ENCODE results near the gene P2RY13. TPM values are rescaled to one million over a fixed set of nuclear protein-coding genes. Genes with fewer than 3 reads are reported as not detected.

P2RY13 gene
- total RNA-seq, 1 experiment from 2014 or later, result not detected

GRCh38 chr3:151372063-151372820 is 42.9 kb upstream of the P2RY13 start:
- Mint-ChIP-seq H3K36me3 (peaks cover 3% of the 10 kb centered on the region; the same call in 1 of the 2 replicates), H3K27me3 (ENCODE audit: low read depth) (no peaks in the 10 kb centered on the region), H3K4me3 (no peak overlapping the region), H3K4me1 (peaks cover under 1% of the 10 kb centered on the region; the same call in 1 of the 2 replicates), H3K27ac (no peak overlapping the region), H3K9me3 (no peaks in the 10 kb centered on the region)
- no peak for ATAC-seq
- DNase-seq (ENCODE audit: low spot score), result no peak
- CTCF ChIA-PET, result no interaction called here
- TF ChIP-seq MXD4 (CRISPR knock-in tag; IDR thresholded peaks at IDR 0.05; ENCODE audit: borderline replicate concordance), result no peak
- TF ChIP-seq TEAD1 (CRISPR knock-in tag; IDR thresholded peaks at IDR 0.05), result no peak
- TF ChIP-seq, protein P1, sequence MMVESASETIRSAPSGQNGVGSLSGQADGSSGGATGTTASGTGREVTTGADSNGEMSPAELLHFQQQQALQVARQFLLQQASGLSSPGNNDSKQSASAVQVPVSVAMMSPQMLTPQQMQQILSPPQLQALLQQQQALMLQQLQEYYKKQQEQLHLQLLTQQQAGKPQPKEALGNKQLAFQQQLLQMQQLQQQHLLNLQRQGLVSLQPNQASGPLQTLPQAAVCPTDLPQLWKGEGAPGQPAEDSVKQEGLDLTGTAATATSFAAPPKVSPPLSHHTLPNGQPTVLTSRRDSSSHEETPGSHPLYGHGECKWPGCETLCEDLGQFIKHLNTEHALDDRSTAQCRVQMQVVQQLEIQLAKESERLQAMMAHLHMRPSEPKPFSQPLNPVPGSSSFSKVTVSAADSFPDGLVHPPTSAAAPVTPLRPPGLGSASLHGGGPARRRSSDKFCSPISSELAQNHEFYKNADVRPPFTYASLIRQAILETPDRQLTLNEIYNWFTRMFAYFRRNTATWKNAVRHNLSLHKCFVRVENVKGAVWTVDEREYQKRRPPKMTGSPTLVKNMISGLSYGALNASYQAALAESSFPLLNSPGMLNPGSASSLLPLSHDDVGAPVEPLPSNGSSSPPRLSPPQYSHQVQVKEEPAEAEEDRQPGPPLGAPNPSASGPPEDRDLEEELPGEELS (CRISPR knock-in tag; IDR thresholded peaks at IDR 0.05), result no peak
- no peak for TF ChIP-seq ZMAT4 (CRISPR knock-in tag; IDR thresholded peaks at IDR 0.05)
- TF ChIP-seq OVOL2 (CRISPR knock-in tag; IDR thresholded peaks at IDR 0.05; ENCODE audit: borderline replicate concordance), result no peak
- TF ChIP-seq, protein P2, sequence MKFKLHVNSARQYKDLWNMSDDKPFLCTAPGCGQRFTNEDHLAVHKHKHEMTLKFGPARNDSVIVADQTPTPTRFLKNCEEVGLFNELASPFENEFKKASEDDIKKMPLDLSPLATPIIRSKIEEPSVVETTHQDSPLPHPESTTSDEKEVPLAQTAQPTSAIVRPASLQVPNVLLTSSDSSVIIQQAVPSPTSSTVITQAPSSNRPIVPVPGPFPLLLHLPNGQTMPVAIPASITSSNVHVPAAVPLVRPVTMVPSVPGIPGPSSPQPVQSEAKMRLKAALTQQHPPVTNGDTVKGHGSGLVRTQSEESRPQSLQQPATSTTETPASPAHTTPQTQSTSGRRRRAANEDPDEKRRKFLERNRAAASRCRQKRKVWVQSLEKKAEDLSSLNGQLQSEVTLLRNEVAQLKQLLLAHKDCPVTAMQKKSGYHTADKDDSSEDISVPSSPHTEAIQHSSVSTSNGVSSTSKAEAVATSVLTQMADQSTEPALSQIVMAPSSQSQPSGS (CRISPR knock-in tag; IDR thresholded peaks at IDR 0.05; ENCODE audit: borderline replicate concordance, low read depth), result no peak
- POLR2A ChIA-PET, result no interaction called here

- Mint-ChIP-seq H3K27me3 (ENCODE audit: low read depth) (no peaks in the 10 kb centered on the region), H3K27ac (no peak overlapping the region), H3K36me3 (peaks cover 3% of the 10 kb centered on the region; the same call in 1 of the 2 replicates), H3K4me1 (peaks cover 4% of the 10 kb centered on the region), H3K4me3 (no peak overlapping the region), H3K9me3 (no peaks in the 10 kb centered on the region)
- ChIA-PET POLR2A (no interaction called here), CTCF (no interaction called here)
- ATAC-seq (no peak), DNase-seq (ENCODE audit: low spot score) (no peak)
- TF ChIP-seq TP53 (CRISPR knock-in tag; IDR thresholded peaks at IDR 0.05) (no peak), ZBTB21 (CRISPR knock-in tag; IDR thresholded peaks at IDR 0.05; ENCODE audit: borderline replicate concordance) (no peak)
Observed at GRCh38 chr3:151371526-151371925, 42.2 kb upstream of the P2RY13 start.

DNA sequence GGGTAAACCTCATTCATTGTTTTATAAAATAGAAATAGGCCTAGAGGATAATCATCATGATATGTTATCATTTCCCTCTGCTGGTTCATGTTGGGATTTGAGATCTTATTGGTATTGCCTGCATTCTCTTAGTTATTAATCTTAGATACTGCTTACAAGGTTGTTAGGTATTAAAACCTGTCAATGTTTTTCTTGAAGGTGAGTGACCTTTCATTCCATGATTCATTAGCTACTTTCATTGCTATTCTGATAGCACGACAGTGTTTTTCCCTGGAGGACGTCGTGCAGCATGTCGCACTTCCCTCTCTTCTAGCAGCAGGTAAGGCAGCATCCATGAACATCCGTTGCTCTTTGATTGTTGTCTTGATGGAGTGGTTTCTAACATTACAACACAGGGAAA is 38.1 kb upstream of the P2RY13 start:
- Mint-ChIP-seq H3K4me1 (peaks cover 21% of the 10 kb centered on the region), H3K27ac (peak overlapping the region; percentile 61; the same call in 1 of the 2 replicates), H3K4me3 (no peak overlapping the region), H3K9me3 (no peaks in the 10 kb centered on the region), H3K36me3 (peaks cover 3% of the 10 kb centered on the region; the same call in 1 of the 2 replicates), H3K27me3 (ENCODE audit: low read depth) (no peaks in the 10 kb centered on the region)
- CTCF ChIA-PET, result interaction anchor here (1.0 kb wide), 1 partner anchor 12 kb away, joined by 3 read pairs; no protein-coding TSS in a partner anchor
- POLR2A ChIA-PET, result no interaction called here
- no peak for DNase-seq (ENCODE audit: low spot score)
- ATAC-seq, result no peak
- TF ChIP-seq, protein P3, sequence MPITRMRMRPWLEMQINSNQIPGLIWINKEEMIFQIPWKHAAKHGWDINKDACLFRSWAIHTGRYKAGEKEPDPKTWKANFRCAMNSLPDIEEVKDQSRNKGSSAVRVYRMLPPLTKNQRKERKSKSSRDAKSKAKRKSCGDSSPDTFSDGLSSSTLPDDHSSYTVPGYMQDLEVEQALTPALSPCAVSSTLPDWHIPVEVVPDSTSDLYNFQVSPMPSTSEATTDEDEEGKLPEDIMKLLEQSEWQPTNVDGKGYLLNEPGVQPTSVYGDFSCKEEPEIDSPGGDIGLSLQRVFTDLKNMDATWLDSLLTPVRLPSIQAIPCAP (CRISPR knock-in tag; IDR thresholded peaks at IDR 0.05), result no peak
- TF ChIP-seq ZNF219 (CRISPR knock-in tag; IDR thresholded peaks at IDR 0.05; ENCODE audit: borderline replicate concordance) (no peak), CREM (CRISPR knock-in tag; IDR thresholded peaks at IDR 0.05) (no peak), SMAD4 (CRISPR knock-in tag; IDR thresholded peaks at IDR 0.05) (no peak), ZSCAN18 (CRISPR knock-in tag; IDR thresholded peaks at IDR 0.05) (no peak), MAX (CRISPR knock-in tag; IDR thresholded peaks at IDR 0.05) (no peak), CTCF (IDR thresholded peaks at IDR 0.05) (no peak), MYBL2 (CRISPR knock-in tag; IDR thresholded peaks at IDR 0.05) (no peak), NR2C2 (CRISPR knock-in tag; IDR thresholded peaks at IDR 0.05) (no peak), GTF2I (CRISPR knock-in tag; conservative IDR thresholded peaks at IDR 0.05) (no peak)
- TF ChIP-seq, protein P4, sequence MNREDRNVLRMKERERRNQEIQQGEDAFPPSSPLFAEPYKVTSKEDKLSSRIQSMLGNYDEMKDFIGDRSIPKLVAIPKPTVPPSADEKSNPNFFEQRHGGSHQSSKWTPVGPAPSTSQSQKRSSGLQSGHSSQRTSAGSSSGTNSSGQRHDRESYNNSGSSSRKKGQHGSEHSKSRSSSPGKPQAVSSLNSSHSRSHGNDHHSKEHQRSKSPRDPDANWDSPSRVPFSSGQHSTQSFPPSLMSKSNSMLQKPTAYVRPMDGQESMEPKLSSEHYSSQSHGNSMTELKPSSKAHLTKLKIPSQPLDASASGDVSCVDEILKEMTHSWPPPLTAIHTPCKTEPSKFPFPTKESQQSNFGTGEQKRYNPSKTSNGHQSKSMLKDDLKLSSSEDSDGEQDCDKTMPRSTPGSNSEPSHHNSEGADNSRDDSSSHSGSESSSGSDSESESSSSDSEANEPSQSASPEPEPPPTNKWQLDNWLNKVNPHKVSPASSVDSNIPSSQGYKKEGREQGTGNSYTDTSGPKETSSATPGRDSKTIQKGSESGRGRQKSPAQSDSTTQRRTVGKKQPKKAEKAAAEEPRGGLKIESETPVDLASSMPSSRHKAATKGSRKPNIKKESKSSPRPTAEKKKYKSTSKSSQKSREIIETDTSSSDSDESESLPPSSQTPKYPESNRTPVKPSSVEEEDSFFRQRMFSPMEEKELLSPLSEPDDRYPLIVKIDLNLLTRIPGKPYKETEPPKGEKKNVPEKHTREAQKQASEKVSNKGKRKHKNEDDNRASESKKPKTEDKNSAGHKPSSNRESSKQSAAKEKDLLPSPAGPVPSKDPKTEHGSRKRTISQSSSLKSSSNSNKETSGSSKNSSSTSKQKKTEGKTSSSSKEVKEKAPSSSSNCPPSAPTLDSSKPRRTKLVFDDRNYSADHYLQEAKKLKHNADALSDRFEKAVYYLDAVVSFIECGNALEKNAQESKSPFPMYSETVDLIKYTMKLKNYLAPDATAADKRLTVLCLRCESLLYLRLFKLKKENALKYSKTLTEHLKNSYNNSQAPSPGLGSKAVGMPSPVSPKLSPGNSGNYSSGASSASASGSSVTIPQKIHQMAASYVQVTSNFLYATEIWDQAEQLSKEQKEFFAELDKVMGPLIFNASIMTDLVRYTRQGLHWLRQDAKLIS (CRISPR knock-in tag; IDR thresholded peaks at IDR 0.05; ENCODE audit: borderline replicate concordance), result no peak
